Mesothelial cell of epicardium (in vitro differentiated cells): ENCODE data around the gene ROGDI. TPM values are rescaled to one million over a fixed set of nuclear protein-coding genes. Genes with fewer than 3 reads are reported as not detected.
A peak's percentile ranks its signal among the peaks of the same experiment; 100 is the strongest.

Source experiments
- DNase-seq, 2 experiments: peaks; one replicate each; pipeline ENCODE4 v3.0.0; 2021; ENCODE audit warnings: low spot score in 2 of 2; ENCODE audit not compliant: unreplicated experiment in 2 of 2
- H3K27ac Mint-ChIP-seq: 2 replicates; pipeline ENCODE4 v1.8.0; 2021; ENCODE audit warnings: mixed read lengths
- H3K27me3 Mint-ChIP-seq: 2 replicates; pipeline ENCODE4 v1.8.0; 2021; ENCODE audit warnings: low read depth, mixed read lengths
- H3K36me3 Mint-ChIP-seq: 2 replicates; pipeline ENCODE4 v1.8.0; 2021; ENCODE audit warnings: mixed read lengths
- H3K4me1 Mint-ChIP-seq: 2 replicates; pipeline ENCODE4 v1.8.0; 2021; ENCODE audit warnings: mixed read lengths
- H3K4me3 Mint-ChIP-seq: 2 replicates; pipeline ENCODE4 v1.8.0; 2021; ENCODE audit warnings: mild to moderate bottlenecking, moderate library complexity, mixed read lengths
- H3K9me3 Mint-ChIP-seq: 2 replicates; pipeline ENCODE4 v1.8.0; 2021; ENCODE audit warnings: mixed read lengths
- total RNA-seq: library from RNA; stranded (reverse); gene quantifications from 3 replicates; pipeline ENCODE4 v1.2.1, GENCODE V29; 2021
- TF ChIP-seq, protein P1 (sequence below): fragments of 200-600 bp; sonication (generic); IDR thresholded peaks from one replicate; pipeline ENCODE4 v1.5.0; 2021; ENCODE audit warnings: antibody characterized with exemption; ENCODE audit not compliant: unreplicated experiment

Gene ROGDI, protein sequence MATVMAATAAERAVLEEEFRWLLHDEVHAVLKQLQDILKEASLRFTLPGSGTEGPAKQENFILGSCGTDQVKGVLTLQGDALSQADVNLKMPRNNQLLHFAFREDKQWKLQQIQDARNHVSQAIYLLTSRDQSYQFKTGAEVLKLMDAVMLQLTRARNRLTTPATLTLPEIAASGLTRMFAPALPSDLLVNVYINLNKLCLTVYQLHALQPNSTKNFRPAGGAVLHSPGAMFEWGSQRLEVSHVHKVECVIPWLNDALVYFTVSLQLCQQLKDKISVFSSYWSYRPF
- 53.9 to 61.8 TPM (median 55.4 TPM) in 3 replicates for total RNA-seq

DNA sequence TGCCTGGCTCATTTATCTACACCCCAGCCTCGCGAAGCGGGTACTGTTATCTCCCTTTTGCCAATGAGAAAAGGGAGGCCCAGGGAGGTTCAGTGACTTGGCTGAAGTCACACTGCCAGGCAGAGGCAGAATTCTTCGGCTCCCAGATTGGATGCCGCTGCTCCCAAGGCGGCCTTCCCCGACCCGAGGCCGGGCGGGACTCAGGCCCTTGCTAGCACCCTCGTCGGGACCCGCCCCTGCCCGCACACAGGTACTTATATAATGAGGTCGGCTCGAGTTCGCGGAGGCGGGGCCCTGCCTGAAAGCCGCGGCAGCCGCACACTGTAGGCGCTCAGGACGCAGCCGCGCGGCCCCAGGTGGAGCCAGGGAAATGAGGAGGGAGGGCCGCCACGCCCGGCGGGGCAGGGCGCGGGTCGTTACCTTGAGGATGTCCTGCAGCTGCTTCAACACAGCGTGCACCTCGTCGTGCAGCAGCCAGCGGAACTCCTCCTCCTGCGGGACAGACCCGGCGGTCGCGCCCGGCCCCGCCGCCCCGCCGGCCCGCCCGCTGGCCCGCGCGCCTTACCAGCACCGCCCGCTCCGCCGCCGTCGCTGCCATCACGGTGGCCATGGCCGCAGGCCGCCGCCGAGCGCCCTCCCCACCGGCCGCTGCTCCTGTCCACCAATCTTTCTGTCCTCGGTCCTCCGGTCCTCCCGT is at the start of gene ROGDI:
TSS of gene ROGDI (minus strand) at position 672 of the 697 bp plus-strand sequence. CDS start at position 610, 62 bp downstream.
- Mint-ChIP-seq H3K4me1 (peaks cover 33% of the 10 kb centered on the region), H3K27ac (peak within 1 kb of the TSS; percentile 93), H3K4me3 (peak within 1 kb of the TSS; percentile 84), H3K36me3 (peaks cover 13% of the 10 kb centered on the region), H3K27me3 (no peaks in the 10 kb centered on the region), H3K9me3 (no peaks in the 10 kb centered on the region)
- peak; percentile 53 to 76 for DNase-seq
- TF ChIP-seq, protein P1, sequence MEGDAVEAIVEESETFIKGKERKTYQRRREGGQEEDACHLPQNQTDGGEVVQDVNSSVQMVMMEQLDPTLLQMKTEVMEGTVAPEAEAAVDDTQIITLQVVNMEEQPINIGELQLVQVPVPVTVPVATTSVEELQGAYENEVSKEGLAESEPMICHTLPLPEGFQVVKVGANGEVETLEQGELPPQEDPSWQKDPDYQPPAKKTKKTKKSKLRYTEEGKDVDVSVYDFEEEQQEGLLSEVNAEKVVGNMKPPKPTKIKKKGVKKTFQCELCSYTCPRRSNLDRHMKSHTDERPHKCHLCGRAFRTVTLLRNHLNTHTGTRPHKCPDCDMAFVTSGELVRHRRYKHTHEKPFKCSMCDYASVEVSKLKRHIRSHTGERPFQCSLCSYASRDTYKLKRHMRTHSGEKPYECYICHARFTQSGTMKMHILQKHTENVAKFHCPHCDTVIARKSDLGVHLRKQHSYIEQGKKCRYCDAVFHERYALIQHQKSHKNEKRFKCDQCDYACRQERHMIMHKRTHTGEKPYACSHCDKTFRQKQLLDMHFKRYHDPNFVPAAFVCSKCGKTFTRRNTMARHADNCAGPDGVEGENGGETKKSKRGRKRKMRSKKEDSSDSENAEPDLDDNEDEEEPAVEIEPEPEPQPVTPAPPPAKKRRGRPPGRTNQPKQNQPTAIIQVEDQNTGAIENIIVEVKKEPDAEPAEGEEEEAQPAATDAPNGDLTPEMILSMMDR: no peak

DNA sequence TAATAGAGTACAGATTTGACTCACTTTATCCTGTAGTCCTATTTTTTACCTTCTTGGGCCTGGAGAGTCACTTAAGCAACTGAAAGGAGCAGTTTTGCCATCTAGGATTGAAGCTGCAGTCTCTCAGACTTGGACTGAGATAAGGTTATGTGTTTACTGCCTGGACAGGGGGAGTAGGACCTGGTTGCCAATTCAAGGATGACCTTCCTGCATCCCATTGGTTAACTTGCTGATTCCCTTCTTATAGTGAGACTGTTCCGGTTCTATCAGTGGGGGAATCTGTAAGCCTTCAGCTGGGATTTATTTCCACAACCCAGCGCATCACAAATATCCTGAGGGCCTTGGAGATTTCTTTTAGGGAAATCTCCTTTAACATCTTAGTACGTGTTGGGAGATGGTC is 47.8 kb upstream of the ROGDI start:
- Mint-ChIP-seq H3K36me3 (peaks cover 8% of the 10 kb centered on the region), H3K27me3 (no peaks in the 10 kb centered on the region), H3K9me3 (no peaks in the 10 kb centered on the region), H3K27ac (no peak overlapping the region), H3K4me1 (peaks cover 35% of the 10 kb centered on the region), H3K4me3 (peak overlapping the region; percentile 35)
- TF ChIP-seq, protein P1: no peak
- DNase-seq: no peak

DNA sequence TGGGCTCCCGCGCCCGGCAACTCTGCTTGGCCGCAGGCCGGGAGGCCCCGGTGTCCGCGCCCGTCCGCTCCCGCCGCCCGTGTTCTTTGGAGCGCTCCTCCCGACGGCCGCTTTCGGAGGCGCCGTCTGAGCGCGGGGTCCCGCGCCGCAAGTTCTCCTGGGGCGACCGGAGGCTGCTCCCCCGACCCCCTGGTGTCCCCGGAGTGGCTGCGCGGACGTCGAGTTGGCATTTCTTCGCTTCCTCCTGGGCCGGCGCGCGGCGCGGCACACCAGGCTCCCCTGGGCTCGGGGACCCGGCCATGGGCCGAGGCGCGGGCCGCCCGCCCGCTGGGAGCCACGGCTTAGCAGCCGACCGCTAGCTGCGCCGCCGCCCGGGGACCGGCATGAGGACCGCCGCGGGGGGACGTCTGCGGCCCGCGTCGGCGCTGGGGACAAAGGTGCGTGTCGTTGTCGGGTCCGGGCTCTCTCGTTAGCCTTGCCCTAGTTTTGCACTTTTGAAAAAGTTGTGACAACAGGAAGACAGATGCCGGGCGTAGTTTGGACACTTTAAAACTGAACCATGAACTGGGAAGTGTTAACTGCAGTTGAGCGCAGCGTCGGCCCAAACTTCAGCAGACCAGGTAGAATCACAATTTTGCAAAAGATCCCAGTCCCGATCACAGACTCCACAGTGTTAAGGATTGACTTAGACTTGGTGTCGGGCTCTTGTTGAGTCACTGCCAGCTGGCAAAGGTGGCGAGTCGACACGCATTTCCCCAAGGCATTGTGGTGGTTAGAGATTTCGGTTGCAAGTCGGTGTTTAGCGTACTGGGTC is 45.5 kb upstream of the ROGDI start:
- TF ChIP-seq, protein P1: no peak
- Mint-ChIP-seq H3K27ac (peak overlapping the region; percentile 87), H3K9me3 (no peaks in the 10 kb centered on the region), H3K36me3 (peaks cover 6% of the 10 kb centered on the region), H3K4me1 (peaks cover 35% of the 10 kb centered on the region), H3K27me3 (no peaks in the 10 kb centered on the region), H3K4me3 (peak overlapping the region; percentile 83)
- peak; percentile 26 to 63 for DNase-seq

DNA sequence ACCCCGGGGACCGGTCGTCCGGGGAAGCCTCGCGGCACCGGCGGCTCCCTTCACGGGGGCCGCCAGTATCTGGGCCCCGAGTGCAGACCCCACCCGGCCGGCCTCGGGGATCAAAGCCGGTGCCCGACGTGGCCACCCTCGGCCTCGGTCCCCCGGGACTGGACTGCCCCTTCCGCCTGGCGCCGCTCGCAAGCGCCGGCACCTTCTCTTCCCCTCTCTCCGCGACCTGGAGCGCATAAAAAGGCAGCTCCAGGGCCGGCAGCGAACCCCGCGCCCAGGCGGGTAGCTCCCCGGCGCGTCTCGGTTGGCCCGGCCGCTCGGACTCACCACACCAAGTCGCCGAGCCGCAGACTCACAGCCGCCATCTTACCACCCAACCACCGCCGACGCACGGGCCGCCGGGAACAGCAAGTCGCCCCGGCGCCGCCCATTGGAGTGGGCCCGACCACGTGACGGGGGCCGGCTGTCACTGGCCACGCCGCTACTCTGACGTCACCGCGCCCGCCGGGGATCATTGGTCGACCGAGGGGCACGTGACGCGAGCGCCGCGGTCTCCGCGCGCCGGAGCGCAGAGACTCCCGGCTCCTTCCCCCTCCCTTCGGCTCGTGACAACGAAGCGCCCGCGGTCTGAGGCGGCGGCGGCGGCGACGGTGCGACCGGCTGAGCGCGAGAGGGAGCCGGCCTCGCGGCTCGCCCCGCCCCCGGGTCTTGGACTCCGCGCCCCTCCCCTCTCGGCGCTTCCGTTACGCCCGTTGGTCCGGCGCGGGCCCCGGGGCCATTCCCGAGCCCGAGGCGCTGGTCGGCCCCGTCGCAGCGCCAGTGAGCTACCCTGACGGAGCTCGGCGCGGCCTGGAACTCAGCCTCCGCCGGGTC is 44.7 kb upstream of the ROGDI start, which contains the start of the genes GLYR1 and UBN1:
TSS of gene GLYR1 (minus strand) at position 388 of the 873 bp plus-strand sequence. CDS start at position 365, 23 bp downstream.
TSS of gene UBN1 (plus strand) at position 581 of the 873 bp plus-strand sequence. CDS start 5,437 bp downstream, outside the sequence.
- Mint-ChIP-seq H3K27ac (peak within 1 kb of the TSS; percentile 94), H3K27me3 (no peaks in the 10 kb centered on the region), H3K36me3 (peaks cover 8% of the 10 kb centered on the region), H3K4me3 (peak within 1 kb of the TSS; percentile 85), H3K9me3 (no peaks in the 10 kb centered on the region), H3K4me1 (peaks cover 35% of the 10 kb centered on the region)
- peak; percentile 100 for DNase-seq
- TF ChIP-seq, protein P1: no peak

DNA sequence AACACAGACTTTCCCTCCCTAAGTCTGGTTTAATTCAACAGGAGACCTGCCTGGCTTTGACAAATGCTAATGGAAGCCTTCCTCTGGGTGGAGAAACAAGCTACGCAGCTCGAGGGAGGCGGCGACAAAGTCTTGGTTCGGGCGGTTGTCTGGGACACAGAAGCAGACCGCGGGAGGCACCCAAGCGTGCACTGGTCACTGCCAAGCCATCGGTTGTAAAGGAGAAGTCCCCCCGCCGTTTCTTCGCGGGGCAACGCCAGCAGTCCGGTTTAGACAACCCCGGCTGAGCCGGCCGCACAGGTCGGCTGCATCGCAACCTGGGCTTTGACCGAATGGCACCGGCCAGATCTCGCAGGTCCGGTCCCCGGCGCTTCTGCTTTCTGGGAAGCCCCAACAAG is 44.1 kb upstream of the ROGDI start:
- Mint-ChIP-seq H3K36me3 (peaks cover 8% of the 10 kb centered on the region), H3K4me3 (peak overlapping the region; percentile 82), H3K27me3 (no peaks in the 10 kb centered on the region), H3K4me1 (peaks cover 35% of the 10 kb centered on the region), H3K9me3 (no peaks in the 10 kb centered on the region), H3K27ac (peak overlapping the region; percentile 94)
- peak in 1 of 2 experiments; percentile 66 for DNase-seq
- TF ChIP-seq, protein P1: no peak
